Naive thymus-derived CD4-positive, alpha-beta T cell (primary cell): ENCODE measurements around the gene EIF4H. TPM values are rescaled to one million over a fixed set of nuclear protein-coding genes. Genes with fewer than 3 reads are reported as not detected.

Source experiments
- ATAC-seq: fragments of 150-1000 bp; cut with Tn5 transposase; 2 replicates; pipeline ENCODE4 v1.10.0; 2021; ENCODE audit warnings: mild to moderate bottlenecking, moderate library complexity
- CTCF ChIA-PET: fragments of 350-600 bp; sonication (Branson Sonifier 250); formaldehyde crosslinking; loops from one replicate; lab custom pipeline; 2021; ENCODE audit warnings: antibody characterized with exemption; lab: Charles Lee
- POLR2A ChIA-PET: fragments of 350-600 bp; sonication (Branson Sonifier 250); formaldehyde crosslinking; loops from one replicate; lab custom pipeline; 2021; ENCODE audit warnings: antibody characterized with exemption, inconsistent platforms; lab: Charles Lee
- DNase-seq, 9 donors: peaks; one replicate each; pipeline versions ENCODE4 v3.0.0 to v3.0.0-alpha.2; 2020 to 2022; ENCODE audit warnings: mixed read lengths in 1 of 9
- H3K27ac ChIP-seq: one replicate; pipeline ENCODE4 v1.7.0; 2013; ENCODE audit warnings: mild to moderate bottlenecking, low read depth, low read length, moderate library complexity
- H3K27me3 ChIP-seq, 2 donors: one replicate each; pipeline ENCODE4 v1.7.0; 2013; ENCODE audit warnings: low read length in 2 of 2, mild to moderate bottlenecking in 2 of 2, moderate library complexity in 2 of 2; ENCODE audit not compliant: control insufficient read depth in 2 of 2, insufficient read depth in 2 of 2
- H3K36me3 ChIP-seq, 3 experiments: 1 replicate in 2 of 3; 2 replicates in 1 of 3; pipeline ENCODE4 v1.7.0; 2013; ENCODE audit warnings: low read length in 3 of 3, mild to moderate bottlenecking in 3 of 3, moderate library complexity in 1 of 3; ENCODE audit not compliant: insufficient read depth in 3 of 3, control insufficient read depth in 2 of 3
- H3K4me1 ChIP-seq, 2 donors: one replicate each; pipeline ENCODE4 v1.7.0; 2013; ENCODE audit warnings: low read length in 2 of 2, mild to moderate bottlenecking in 2 of 2, moderate library complexity in 1 of 2; ENCODE audit not compliant: control insufficient read depth in 2 of 2, insufficient read depth in 2 of 2
- H3K4me3 ChIP-seq: 2 replicates; pipeline ENCODE4 v1.7.0; 2013; ENCODE audit warnings: mild to moderate bottlenecking, low read length
- H3K9me3 ChIP-seq, 3 experiments: 1 replicate in 2 of 3; 2 replicates in 1 of 3; pipeline ENCODE4 v1.7.0; 2013; ENCODE audit warnings: low read length in 3 of 3; ENCODE audit not compliant: control insufficient read depth in 2 of 3
- H3K27ac Mint-ChIP-seq, 9 donors: one replicate each; pipeline ENCODE4 v1.8.0; 2020 to 2022; ENCODE audit warnings: mixed read lengths in 9 of 9, mild to moderate bottlenecking in 8 of 9, moderate library complexity in 5 of 9, inconsistent platforms in 2 of 9
- H3K27me3 Mint-ChIP-seq, 5 donors: one replicate each; pipeline ENCODE4 v1.8.0; 2021 to 2022; ENCODE audit warnings: mixed read lengths in 5 of 5, mild to moderate bottlenecking in 1 of 5
- H3K36me3 Mint-ChIP-seq, 5 donors: one replicate each; pipeline ENCODE4 v1.8.0; 2020 to 2022; ENCODE audit warnings: mixed read lengths in 5 of 5, mild to moderate bottlenecking in 3 of 5, inconsistent platforms in 1 of 5
- H3K4me1 Mint-ChIP-seq, 7 donors: one replicate each; pipeline ENCODE4 v1.8.0; 2020 to 2022; ENCODE audit warnings: mixed read lengths in 7 of 7, mild to moderate bottlenecking in 3 of 7, inconsistent platforms in 1 of 7
- H3K4me3 Mint-ChIP-seq, 10 donors: one replicate each; pipeline ENCODE4 v1.8.0; 2020 to 2022; ENCODE audit warnings: mild to moderate bottlenecking in 10 of 10, mixed read lengths in 10 of 10, moderate library complexity in 6 of 10, inconsistent platforms in 2 of 10
- H3K9me3 Mint-ChIP-seq, 11 donors: one replicate each; pipeline ENCODE4 v1.8.0; 2020 to 2022; ENCODE audit warnings: mixed read lengths in 11 of 11, mild to moderate bottlenecking in 4 of 11, inconsistent platforms in 1 of 11, moderate library complexity in 1 of 11
- intact Hi-C, 2 donors: fragments of 100-400 bp; cut with micrococcal nuclease; formaldehyde crosslinking; loops; one replicate each; pipeline ENCODE4 v1.15.1; 2023
- polyA plus RNA-seq, 2 donors: library from polyadenylated mRNA; unstranded; fragments of 300-500 nt; fragmentation: Illumina TruSeq; gene quantifications; one replicate each; pipeline ENCODE4 v1.2.3, GENCODE V29; 2021
- total RNA-seq, 6 experiments: library from RNA in 5 of 6; stranded (reverse) in 5 of 6; gene quantifications; 1 replicate in 5 of 6; 2 replicates in 1 of 6; pipeline ENCODE4 v1.2.3 and lab custom pipeline; 2021 to 2026

Gene EIF4H
- total and polyA plus RNA-seq, 7 experiments from 2014 or later, result 163 to 284 (median 246) TPM

DNA sequence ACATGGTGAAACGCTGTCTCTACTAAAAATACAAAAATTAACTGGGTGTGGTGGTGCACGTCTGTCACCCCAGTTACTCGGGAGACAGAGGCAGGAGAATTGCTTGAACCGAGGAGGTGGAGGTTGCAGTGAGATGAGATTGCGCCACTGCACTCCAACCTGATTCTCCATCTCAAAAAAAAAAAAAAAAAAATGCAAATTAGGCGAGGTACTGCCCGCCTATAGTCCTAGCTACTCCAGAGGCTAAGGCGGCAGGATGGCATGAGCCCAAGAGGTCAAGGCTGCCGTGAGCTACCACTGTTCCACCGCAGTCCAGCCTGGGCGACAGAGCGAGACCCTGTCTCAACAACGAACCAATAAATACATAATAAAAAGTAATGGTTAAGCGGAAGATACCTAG is 1.1 kb upstream of the EIF4H start:
- Histone ChIP-seq H3K27ac (no peak overlapping the region), H3K9me3 (no peaks in the 10 kb centered on the region), H3K36me3 (peaks cover 0 to 5% (median 0%) of the 10 kb centered on the region in 3 experiments), H3K4me1 (peaks cover 32 to 35% of the 10 kb centered on the region in 2 donors), H3K27me3 (no peaks in the 10 kb centered on the region), H3K4me3 (peak overlapping the region; percentile 87)
- Mint-ChIP-seq H3K27me3 (no peaks in the 10 kb centered on the region), H3K36me3 (peaks cover 0 to 15% (median 5%) of the 10 kb centered on the region in 5 donors), H3K4me1 (peaks cover 25 to 48% (median 40%) of the 10 kb centered on the region in 7 donors), H3K27ac (peak overlapping the region; percentile 81 to 91 (median 90)), H3K9me3 (no peaks in the 10 kb centered on the region), H3K4me3 (peak overlapping the region; percentile 83 to 92 (median 90))
- ATAC-seq (no peak), DNase-seq (no peak)
- POLR2A ChIA-PET, result interaction anchor here (0.7 to 3.3 kb wide), 4 partner anchors 10 to 900 kb away, joined by 3 to 32 read pairs (median 16); no protein-coding TSS in a partner anchor
- CTCF ChIA-PET, result interaction anchor here (0.6 kb wide), 1 partner anchor 106 kb away, joined by 4 read pairs; no protein-coding TSS in a partner anchor
- intact Hi-C loops, result loop anchor here (5.0 to 10.0 kb wide), 4 partner anchors 482 to 1744 kb away; partner anchors contain the start of genes GTF2I (in 1 of the 2), HIP1 (in 1 of the 2), POR (in 1 of the 2) and TBL2 (in 1 of the 2)

DNA sequence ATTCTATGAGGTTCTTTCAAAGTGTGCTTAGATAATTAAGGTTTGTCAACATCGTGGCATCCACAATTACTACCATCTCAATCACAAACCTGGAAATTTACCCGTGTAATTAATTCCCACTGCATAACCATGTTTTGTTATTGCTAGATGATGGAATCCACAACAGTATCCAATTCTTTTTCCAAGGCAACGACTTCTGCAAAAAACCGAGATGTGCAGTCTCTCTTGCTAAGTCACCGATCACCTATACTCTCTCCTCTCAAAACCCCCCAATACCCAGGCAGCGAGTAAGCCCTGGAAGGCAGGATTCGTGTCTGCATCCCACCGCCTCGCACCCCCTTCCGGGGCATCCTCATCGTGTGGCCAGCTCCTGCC is 678 bp upstream of the EIF4H start:
- Histone ChIP-seq H3K36me3 (peaks cover 0 to 6% (median 0%) of the 10 kb centered on the region in 3 experiments), H3K4me3 (peak overlapping the region; percentile 87), H3K27ac (peak overlapping the region; percentile 99), H3K4me1 (peaks cover 36 to 37% of the 10 kb centered on the region in 2 donors), H3K9me3 (no peaks in the 10 kb centered on the region), H3K27me3 (no peaks in the 10 kb centered on the region)
- no peaks in the 10 kb centered on the region for H3K9me3 Mint-ChIP-seq
- DNase-seq, result no peak
- intact Hi-C loops, result loop anchor here (5.0 to 10.0 kb wide), 4 partner anchors 481 to 1744 kb away; partner anchors contain the start of genes GTF2I (in 1 of the 2), HIP1 (in 1 of the 2), POR (in 1 of the 2) and TBL2 (in 1 of the 2)
- no peaks in the 10 kb centered on the region for H3K27me3 Mint-ChIP-seq
- POLR2A ChIA-PET, result interaction anchor here (0.7 to 3.3 kb wide), 9 partner anchors 10 to 900 kb away, joined by 3 to 32 read pairs (median 10); partner anchors contain the start of gene LIMK1
- ATAC-seq, result no peak
- H3K27ac Mint-ChIP-seq, result peak overlapping the region; percentile 81 to 91 (median 90)
- H3K4me1 Mint-ChIP-seq, result peaks cover 26 to 52% (median 41%) of the 10 kb centered on the region in 7 donors
- CTCF ChIA-PET, result interaction anchor here (0.6 kb wide), 1 partner anchor 106 kb away, joined by 4 read pairs; no protein-coding TSS in a partner anchor
- H3K4me3 Mint-ChIP-seq, result peak overlapping the region; percentile 83 to 92 (median 90)
- peaks cover 0 to 15% (median 5%) of the 10 kb centered on the region in 5 donors for H3K36me3 Mint-ChIP-seq

DNA sequence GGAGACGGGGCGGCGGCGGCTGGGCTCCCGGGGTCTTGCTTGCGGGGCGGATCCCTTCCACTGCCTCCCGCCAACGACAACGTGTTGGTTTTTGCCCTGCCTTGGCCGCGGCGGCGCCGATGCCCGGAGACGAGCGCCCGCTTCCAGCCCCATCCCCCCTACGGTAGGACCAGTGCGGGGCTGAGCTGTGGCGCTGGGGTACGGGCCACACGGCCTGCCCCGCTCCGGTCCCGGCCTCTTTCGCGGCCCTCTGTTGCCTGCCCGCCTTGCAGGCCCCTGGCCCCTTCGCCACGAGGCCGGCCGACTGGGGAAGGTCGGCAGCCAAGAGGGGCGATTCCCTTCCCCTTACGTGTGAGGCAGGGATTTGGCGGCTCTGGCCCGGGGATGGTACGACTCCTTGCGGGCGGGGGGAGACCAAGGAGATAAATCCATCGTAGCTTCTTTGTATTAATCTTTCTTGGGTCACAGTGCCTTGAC is 488 bp downstream of the EIF4H start:
- ATAC-seq (peak; percentile 45), DNase-seq (peak in 2 of 9 donors; percentile 37 to 60)
- Histone ChIP-seq H3K9me3 (no peaks in the 10 kb centered on the region), H3K27me3 (no peaks in the 10 kb centered on the region), H3K4me1 (peaks cover 47% of the 10 kb centered on the region in 2 donors), H3K27ac (peak overlapping the region; percentile 99), H3K4me3 (peak overlapping the region; percentile 87), H3K36me3 (peaks cover 0 to 10% (median 0%) of the 10 kb centered on the region in 3 experiments)
- peak overlapping the region; percentile 86 to 98 (median 92) for H3K4me3 Mint-ChIP-seq
- H3K9me3 Mint-ChIP-seq, result no peaks in the 10 kb centered on the region
- peaks cover 0 to 19% (median 10%) of the 10 kb centered on the region in 5 donors for H3K36me3 Mint-ChIP-seq
- CTCF ChIA-PET, result interaction anchor here (1.2 kb wide), 1 partner anchor 10 kb away, joined by 4 read pairs; no protein-coding TSS in a partner anchor
- intact Hi-C loops, result loop anchor here (1.0 to 10.0 kb wide), 12 partner anchors 9 to 1743 kb away; partner anchors contain the start of genes CLIP2 (in 2 of the 2), GTF2I (in 2 of the 2), RFC2 (in 2 of the 2) and HIP1 (in 1 of the 2)
- peaks cover 34 to 64% (median 50%) of the 10 kb centered on the region in 7 donors for H3K4me1 Mint-ChIP-seq
- H3K27ac Mint-ChIP-seq, result peak overlapping the region; percentile 88 to 96 (median 93)
- POLR2A ChIA-PET, result interaction anchor here (0.6 to 3.3 kb wide), 15 partner anchors 9 to 484 kb away, joined by 3 to 32 read pairs (median 5); partner anchors contain the start of genes LIMK1 and RFC2
- no peaks in the 10 kb centered on the region for H3K27me3 Mint-ChIP-seq

DNA sequence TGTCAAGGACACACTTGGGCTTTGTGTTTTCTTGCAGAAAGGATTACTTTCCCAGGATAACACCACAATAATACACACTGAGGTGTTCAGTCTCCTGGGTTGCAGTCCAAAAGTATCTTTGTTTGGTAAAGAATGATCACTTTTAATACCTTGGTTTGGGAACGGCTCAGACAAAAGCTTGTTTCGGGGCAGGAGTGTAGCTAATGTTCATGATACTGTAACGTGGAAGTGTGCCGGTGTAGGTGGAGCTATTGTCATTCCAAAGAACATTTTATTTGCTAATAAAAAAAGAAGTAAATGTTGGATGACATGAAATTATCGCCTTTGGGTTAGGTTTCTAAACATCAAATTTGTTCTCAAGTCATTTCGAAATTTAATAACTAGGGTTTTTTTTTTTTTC is 1.2 kb downstream of the EIF4H start:
- Mint-ChIP-seq H3K27me3 (no peaks in the 10 kb centered on the region), H3K27ac (peak overlapping the region; percentile 53 to 96 (median 91)), H3K4me1 (peaks cover 38 to 70% (median 57%) of the 10 kb centered on the region in 7 donors), H3K9me3 (no peaks in the 10 kb centered on the region), H3K36me3 (peaks cover 0 to 19% (median 10%) of the 10 kb centered on the region in 5 donors), H3K4me3 (peak overlapping the region; percentile 86 to 98 (median 92))
- CTCF ChIA-PET, result interaction anchor here (0.7 to 1.2 kb wide), 2 partner anchors 11 to 42 kb away, joined by 4 read pairs; no protein-coding TSS in a partner anchor
- peaks cover 0 to 10% (median 0%) of the 10 kb centered on the region in 3 experiments for H3K36me3 ChIP-seq
- peaks cover 50 to 54% of the 10 kb centered on the region in 2 donors for H3K4me1 ChIP-seq
- peak overlapping the region; percentile 87 for H3K4me3 ChIP-seq
- no peaks in the 10 kb centered on the region for H3K9me3 ChIP-seq
- intact Hi-C loops, result loop anchor here (2.0 to 10.0 kb wide), 4 partner anchors 479 to 1559 kb away; partner anchors contain the start of genes GTF2I (in 2 of the 2), HIP1 (in 1 of the 2) and TBL2 (in 1 of the 2)
- no peak for DNase-seq
- H3K27ac ChIP-seq, result peak overlapping the region; percentile 99
- no peak for ATAC-seq
- H3K27me3 ChIP-seq, result no peaks in the 10 kb centered on the region
- POLR2A ChIA-PET, result interaction anchor here (0.6 to 3.3 kb wide), 12 partner anchors 8 to 1346 kb away, joined by 3 to 32 read pairs (median 5); partner anchors contain the start of genes LIMK1 and RFC2

DNA sequence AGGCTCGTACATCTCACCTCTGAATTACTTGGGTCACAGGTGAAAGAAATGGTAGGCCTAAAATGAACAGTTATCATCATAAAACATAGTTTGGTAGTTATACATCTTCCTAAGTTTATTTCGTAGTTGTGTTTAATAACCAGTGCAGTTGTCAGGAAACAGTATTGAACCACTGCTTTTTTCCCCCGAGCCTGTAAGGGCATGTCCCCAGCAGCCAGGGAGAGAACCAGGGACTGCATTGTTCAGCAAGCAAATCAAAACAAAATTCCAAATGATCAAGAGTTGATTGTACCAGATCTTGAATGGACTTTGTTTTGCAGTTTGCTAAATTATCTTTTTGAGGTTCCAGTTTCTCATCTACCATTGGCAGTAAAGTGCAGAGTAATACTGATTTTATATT is 2.4 kb downstream of the EIF4H start:
- no peaks in the 10 kb centered on the region for H3K9me3 ChIP-seq
- peaks cover 0 to 14% (median 0%) of the 10 kb centered on the region in 3 experiments for H3K36me3 ChIP-seq
- CTCF ChIA-PET, result no interaction called here
- H3K4me3 ChIP-seq, result peak overlapping the region; percentile 11
- peak overlapping the region; percentile 48 for H3K27ac ChIP-seq
- POLR2A ChIA-PET, result interaction anchor here (0.7 to 1.2 kb wide), 2 partner anchors 13 to 14 kb away, joined by 3 read pairs; no protein-coding TSS in a partner anchor
- DNase-seq (no peak), ATAC-seq (no peak)
- peaks cover 57 to 64% of the 10 kb centered on the region in 2 donors for H3K4me1 ChIP-seq
- intact Hi-C loops, result loop anchor here (10.0 kb wide), 3 partner anchors 478 to 1558 kb away; partner anchors contain the start of genes GTF2I (in 1 of the 2), HIP1 (in 1 of the 2) and TBL2 (in 1 of the 2)
- Mint-ChIP-seq H3K27me3 (no peaks in the 10 kb centered on the region), H3K9me3 (no peaks in the 10 kb centered on the region), H3K4me3 (peak overlapping the region; percentile 55 to 94 (median 90)), H3K4me1 (peaks cover 47 to 83% (median 68%) of the 10 kb centered on the region in 7 donors), H3K36me3 (peaks cover 0 to 19% (median 10%) of the 10 kb centered on the region in 5 donors), H3K27ac (peak overlapping the region in 7 of 9 donors; percentile 30 to 91 (median 77))
- H3K27me3 ChIP-seq, result no peaks in the 10 kb centered on the region

DNA sequence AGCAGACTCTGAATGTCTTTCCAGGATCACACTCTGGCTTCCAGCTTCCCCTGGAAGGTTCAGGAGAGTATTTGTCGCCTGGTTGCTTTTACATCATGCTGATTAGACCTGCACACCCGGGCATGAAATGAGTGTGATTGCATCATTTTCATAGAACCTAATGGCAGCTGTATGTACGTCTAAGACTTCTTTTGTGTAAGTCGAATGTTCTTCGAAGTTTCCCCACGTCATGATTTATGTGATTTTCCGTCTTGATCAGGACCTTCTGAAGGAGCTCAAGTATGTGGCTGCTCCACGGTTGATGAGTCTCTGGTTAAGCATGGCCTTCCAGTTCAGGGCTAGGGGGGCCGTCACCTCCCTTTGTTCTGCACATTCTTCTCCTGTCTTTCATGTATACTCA is 4.5 kb downstream of the EIF4H start:
- no peaks in the 10 kb centered on the region for H3K9me3 Mint-ChIP-seq
- H3K27ac Mint-ChIP-seq, result peak overlapping the region in 5 of 9 donors; percentile 52 to 91 (median 69)
- Histone ChIP-seq H3K27me3 (no peaks in the 10 kb centered on the region), H3K4me1 (peaks cover 67 to 79% of the 10 kb centered on the region in 2 donors), H3K4me3 (no peak overlapping the region), H3K27ac (peak overlapping the region; percentile 14), H3K36me3 (peaks cover 0 to 14% (median 0%) of the 10 kb centered on the region in 3 experiments), H3K9me3 (no peaks in the 10 kb centered on the region)
- ChIA-PET POLR2A (interaction anchor here (0.7 kb wide), 1 partner anchor 117 kb away, joined by 4 read pairs; no protein-coding TSS in a partner anchor), CTCF (interaction anchor here (0.6 kb wide), 1 partner anchor 222 kb away, joined by 3 read pairs; no protein-coding TSS in a partner anchor)
- ATAC-seq, result no peak
- intact Hi-C loops, result loop anchor here (10.0 kb wide), 3 partner anchors 476 to 1556 kb away; partner anchors contain the start of genes GTF2I (in 1 of the 2), HIP1 (in 1 of the 2) and TBL2 (in 1 of the 2)
- peaks cover 0 to 25% (median 10%) of the 10 kb centered on the region in 5 donors for H3K36me3 Mint-ChIP-seq
- DNase-seq, result no peak
- peak overlapping the region; percentile 21 to 82 (median 70) for H3K4me3 Mint-ChIP-seq
- no peaks in the 10 kb centered on the region for H3K27me3 Mint-ChIP-seq
- peaks cover 56 to 89% (median 76%) of the 10 kb centered on the region in 7 donors for H3K4me1 Mint-ChIP-seq
